G401 (cell line): ENCODE results near the gene PCBP1. TPM values are rescaled to one million over a fixed set of nuclear protein-coding genes. Genes with fewer than 3 reads are reported as not detected.
"Not testable (repeated sequence)": the region's sequence is repeated elsewhere in the genome, so short reads cannot be mapped to it uniquely, and the experiment has no call there.

Source experiments
- DNase-seq: peaks from one replicate; pipeline ENCODE4 v3.0.0-alpha.2; 2015; ENCODE audit warnings: low spot score
- in situ Hi-C: cut with HindIII; loops from 2 replicates; pipeline ENCODE4 v1.10.0; 2016; ENCODE audit warnings: low sequenced_read_pairs, mixed read lengths
- total RNA-seq: library from RNA; depleted of rRNA; stranded (reverse); fragments of >200 nt; shearing (Covaris generic); gene quantifications from 2 replicates; pipeline ENCODE4 v1.2.3, GENCODE V29; 2014; rRNA removed

The PCBP1 gene
- 150 and 167 TPM in 2 replicates for total RNA-seq

DNA sequence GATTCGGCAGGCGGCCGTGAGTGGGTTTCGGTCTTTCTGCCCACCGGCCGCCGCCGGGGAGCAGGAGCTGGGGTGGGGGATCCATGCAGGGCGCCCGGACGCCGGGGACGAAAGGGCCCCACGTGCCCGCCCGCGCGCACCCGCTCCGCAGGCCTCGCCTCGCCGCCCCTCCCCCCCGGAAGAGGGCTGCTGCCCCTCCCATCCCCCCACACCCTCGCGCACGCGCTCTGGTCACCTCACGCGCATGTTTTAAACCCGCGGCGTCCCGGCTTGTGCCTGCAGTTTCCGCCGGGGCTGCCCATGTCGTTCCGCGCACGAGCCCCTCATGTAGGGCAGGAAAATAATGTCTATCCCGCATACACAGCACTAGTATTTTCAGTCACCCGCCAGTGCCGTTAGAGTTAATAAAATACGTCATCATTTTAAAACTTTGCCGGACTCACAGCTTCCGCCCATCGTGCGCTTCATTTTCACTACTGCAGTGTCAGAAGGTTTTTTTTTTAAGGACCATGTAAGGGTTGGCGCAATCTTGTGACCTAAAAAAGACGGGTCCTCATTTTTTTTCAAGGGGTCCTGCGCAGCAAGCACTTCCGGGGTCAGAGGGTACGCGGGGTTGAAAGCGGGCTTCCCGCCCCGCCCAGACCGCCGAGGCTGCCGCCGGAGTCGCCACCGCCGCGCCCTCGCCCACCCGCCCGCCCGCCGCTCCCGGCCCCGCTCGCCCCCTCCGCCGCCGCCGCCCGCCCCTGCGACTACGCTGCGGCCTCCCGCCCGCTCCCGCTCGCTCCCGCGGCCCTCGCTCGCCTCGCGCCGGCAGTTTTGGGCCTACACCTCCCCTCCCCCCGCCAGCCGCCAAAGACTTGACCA is at the start of gene PCBP1:
PCBP1 (plus strand) TSS at position 640 of the 864 bp plus-strand sequence. CDS start 267 bp downstream, outside the sequence.
- in situ Hi-C loops = no loop called here
- peak; percentile 91 for DNase-seq

DNA sequence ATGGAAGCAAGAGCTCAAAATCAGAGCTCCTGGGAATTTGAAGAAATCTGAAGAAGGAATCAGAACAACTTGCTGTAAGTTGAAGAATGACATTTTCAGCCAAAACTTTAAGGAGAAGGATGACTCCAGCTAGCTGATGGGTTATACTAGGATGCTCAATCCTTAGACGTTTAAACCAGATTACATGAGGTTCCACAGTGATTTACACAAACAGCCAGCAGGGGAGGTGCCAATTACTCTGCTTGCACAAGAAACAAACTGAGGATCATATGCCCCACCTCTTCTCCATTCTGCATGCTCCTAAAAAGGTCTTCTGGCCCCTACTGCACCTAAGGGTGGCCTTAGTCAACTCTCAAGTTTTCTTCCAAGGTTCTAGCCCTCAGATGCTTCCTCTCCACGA is 47.9 kb upstream of the PCBP1 start:
- in situ Hi-C loops = no loop called here

DNA sequence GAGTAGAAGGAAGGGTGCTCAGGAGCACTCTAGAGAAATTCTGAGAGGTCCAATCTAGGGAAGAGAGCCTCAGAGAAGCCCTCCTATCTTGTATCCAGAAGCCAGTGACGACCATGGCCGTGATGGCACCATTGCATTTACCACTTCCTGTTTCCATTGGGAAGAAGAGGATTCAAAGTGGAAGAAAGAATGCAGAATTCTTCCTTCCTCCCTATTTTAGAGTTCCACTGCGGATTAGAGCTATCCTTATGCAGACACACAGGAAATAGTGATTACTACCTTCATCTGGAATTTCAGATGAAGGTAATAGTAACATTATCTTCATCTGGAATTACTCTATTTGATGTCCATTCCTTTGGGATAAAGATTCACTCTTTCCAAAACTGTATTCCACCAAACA is 45.6 kb upstream of the PCBP1 start:
- in situ Hi-C loops = no loop called here
- DNase-seq = no peak

More for the DNA sequence above, 47.9 kb upstream of the PCBP1 start:
- no peak for DNase-seq

DNA sequence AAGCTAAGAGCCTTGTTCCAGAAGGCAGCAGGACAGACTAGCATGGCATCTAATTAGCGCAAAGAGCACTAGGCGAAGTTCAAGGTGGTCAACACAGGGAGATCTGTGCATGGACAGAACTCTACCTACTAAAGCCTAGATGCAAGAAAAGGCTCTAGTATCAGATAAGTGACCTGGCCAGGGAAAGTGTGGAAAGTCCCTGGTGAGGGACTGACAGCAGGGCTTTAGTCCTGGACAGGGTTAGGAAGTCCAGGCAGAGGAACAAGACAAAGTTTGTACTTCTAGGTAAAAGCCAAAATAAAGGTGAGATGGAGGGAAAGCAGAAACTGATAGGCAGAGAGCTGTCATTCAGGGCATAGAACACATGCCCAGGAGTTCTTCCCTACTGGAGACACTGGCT is 45.0 kb upstream of the PCBP1 start:
- no peak for DNase-seq
- in situ Hi-C loops = no loop called here

DNA sequence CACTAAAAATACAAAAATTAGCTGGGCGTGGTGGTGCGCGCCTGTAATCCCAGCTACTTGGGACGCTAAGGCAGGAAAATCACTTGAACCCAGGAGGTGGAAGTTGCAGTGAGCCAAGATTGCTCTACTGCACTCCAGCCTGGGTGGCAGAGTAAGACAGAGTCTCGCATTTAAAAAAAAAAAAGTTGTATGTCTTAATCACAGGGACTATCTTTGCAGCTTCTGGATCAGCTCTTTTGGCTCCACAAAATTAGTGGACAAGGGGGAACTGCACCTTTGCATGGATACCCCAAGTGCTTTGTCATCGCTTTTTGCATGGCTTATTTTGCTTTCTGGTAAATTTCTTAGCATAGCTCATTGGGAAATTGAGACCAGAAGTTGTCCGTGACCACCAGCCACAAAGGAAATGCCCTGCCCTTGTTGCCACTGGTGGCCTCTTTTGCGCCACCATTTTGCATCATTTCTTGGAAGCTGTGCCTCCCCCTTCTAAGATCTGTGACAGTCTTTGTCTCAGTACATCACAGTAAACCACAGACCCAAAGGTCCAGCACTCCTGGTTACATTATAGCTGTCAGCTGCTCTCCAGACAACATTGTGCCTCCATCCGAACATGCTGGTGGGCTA is 43.9 kb upstream of the PCBP1 start:
- in situ Hi-C loops = no loop called here
- no peak for DNase-seq

DNA sequence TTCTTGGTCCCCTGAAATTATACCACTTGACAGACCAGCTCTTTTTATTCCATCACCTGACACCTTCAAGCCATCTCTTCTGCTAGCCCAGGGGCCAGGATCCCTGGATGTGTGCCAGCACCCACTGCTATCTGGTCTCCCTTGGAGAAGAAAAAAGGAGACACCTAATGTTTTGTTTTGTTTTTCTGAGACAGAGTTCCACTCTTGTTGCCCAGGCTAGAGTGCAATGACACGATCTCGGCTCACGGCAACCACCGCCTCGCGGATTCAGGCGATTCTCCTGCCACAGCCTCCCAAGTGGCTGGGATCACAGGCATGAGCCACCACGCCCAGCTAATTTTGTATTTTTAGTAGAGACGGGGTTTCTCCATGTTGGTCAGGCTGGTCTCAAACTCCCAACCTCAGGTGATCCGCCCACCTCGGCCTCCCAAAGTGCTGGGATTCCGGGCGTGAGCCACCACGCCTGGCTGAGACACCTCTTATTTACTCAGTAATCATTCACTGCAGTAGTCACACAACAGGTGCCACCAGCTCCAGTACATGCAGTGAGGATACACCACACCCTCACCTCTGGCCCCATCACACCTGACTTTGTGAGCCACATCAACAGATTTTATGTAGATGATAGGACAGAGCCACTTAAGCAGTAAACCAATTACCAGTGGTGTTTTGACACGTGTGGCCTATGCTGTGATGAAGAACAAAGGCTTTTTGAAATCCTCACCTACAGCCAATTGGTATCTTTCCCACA is 42.8 kb upstream of the PCBP1 start:
- no peak for DNase-seq
- in situ Hi-C loops = no loop called here

DNA sequence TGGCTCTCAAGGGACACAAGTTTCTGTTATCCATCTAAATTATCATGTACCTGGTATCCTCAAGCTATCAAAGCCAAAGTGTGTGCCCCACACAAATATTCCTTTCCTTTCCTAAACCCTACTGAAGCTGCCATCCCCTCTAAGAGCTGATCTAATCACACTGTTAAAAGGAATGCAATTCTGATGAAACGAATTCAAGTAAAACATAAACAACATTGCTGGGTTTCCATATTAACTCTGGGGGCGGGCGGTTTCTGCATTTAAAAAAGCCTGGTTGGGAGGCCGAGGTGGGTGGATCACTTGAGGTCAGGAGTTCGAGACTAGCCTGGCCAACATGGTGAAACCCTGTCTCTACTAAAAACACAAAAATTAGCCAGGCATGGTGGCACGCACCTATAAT is 41.9 kb upstream of the PCBP1 start:
- in situ Hi-C loops = no loop called here
- DNase-seq = no peak

DNA sequence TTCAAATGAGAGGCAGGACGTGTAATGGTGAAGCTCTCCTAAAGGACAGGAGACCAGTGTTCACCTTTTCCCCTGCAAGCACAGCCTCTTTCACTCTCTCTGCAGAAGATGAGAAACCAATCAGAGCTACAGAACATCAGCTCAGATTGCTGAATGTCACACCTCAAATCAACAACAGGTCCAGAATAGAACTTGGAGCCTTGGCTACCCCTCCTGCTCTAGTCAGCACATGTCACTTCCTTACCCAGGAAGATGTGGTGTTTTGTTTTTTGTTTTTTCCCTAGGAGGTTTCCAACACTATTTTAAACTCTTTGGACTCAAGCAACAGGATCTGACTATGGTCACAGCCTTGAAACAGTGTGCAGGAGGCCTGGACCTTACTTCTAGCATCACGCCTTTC is 41.3 kb upstream of the PCBP1 start:
- in situ Hi-C loops = no loop called here

DNA sequence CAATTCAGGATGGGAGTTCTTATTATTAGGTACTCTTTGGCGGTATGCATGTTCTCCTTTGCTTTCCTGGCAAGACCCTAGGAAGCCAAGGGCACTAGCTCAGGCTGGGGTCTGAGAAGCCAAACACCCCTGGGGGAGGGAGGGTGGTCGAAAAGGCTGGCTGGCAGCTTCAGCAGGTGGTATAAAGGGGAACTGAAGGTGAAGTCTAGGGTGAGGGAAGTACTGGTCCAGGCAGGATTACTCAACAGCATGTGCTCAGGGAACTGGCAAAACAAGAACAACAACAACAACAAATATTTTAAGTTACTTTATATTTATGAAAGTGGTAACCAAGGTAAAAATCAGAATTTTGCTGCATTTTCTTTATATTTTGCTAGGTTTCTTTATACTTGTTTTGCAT is 40.7 kb upstream of the PCBP1 start:
- in situ Hi-C loops = no loop called here
- DNase-seq = no peak

More for the DNA sequence above, 41.3 kb upstream of the PCBP1 start:
- no peak for DNase-seq

DNA sequence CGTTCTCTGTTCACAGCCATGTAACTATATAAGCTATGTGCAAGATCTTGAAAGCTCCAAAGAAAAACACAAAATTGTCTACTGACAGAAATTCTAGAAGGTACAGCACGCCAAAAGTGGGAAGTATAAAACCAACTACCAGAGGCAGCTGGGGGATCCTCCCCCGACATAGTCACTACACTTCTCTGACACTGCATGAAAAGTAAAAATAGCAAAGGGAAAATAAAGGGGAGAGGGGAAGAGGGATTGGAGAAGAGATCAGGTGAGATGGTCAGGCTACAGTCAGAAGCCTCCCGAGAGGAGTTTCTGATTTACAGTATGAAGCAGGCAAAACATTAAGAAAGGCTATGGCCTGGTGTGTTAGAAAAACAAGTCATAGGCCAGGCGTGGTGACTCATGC is 39.8 kb upstream of the PCBP1 start:
- in situ Hi-C loops = no loop called here
- DNase-seq = no peak

DNA sequence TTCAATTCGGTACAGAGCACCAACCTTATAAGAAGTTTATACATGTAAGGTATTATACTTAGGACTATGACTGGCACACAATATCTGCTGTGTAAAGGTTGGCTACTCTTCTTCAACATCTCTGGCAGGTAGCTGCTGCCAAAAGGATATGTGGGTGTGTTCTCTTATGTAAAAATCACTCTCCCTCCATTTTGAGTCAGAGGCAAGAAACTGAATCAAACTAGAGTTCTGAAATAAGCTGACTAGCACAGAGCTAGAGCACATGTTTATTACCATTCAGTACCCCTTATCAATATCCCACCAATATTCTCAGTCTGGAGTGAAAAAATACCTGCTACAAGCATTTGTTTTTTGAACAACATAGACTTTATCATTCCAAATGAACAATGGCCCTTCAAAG is 38.0 kb upstream of the PCBP1 start:
- in situ Hi-C loops = no loop called here
- no peak for DNase-seq

DNA sequence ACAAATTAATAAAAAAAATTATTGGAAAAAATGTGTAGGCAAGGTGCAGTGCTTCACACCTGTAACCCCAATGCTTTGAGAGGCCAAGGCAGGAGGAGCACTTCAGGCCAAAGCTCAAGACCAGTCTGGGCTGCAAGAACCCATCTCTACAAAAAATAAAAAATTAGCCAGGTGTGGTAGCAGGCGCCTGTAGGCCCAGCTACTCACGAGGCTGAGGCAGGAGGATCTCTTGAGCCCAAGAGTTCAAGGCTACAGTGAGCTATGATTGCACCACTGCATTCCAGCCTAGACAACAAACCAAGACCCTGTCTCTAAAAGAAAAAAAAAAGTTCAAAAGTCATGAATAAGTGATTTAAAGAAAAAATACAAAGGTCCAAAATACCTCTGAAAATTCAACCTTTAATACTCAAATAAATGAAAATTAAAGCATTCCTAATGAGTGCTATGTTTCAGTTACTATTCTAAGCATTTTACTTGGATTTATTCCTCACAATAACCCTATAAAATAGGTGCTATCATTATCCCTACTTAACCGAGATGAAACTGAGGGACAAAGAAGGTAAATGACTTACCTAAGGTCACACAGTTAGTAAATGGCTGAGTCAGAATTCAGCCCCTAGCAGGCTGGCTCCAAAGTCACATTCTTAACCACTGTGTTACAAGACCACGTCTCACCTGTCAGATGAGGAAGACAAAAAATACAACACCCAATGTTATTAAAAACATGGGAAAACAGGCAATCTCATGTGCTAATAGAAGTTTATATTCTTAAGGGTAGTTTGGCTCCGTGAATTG is 36.4 kb upstream of the PCBP1 start:
- in situ Hi-C loops = no loop called here
- DNase-seq = no peak

DNA sequence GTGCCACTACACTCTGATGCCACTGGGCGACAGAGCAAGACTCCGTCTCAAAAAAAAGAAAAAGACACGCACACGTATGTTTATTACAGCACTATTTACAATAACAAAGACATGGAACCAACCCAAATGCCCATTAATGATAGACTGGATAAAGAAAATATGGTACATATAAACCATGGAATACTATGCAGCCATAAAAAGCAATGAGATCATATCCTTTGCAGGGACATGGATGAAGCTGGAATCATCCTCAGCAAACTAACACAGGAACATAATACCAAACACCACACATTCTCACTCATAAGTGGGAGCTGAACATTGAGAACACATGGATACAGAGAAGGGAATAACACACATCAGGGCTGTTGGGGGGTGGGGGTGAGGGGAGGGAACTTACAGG is 32.0 kb upstream of the PCBP1 start:
- in situ Hi-C loops = not testable (repeated sequence)

DNA sequence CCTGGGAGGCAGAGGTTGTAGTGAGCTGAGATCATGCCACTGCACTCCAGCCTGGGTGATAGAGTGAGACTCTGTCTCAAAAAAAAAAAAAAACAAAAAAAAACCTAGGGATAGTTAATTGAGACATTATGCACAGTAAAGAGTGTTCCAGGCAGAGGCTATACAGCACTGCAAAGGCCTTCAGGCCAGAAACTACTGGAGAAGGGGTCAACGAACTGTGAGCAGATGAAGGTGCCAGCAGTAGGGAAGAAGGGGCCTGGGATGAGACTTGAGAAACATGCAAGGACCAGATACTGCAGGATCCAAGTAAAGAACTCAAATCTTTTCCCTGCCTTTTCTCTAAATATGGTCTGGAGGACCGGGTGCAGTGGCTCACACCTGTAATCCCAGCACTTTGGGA is 26.0 kb upstream of the PCBP1 start:
- DNase-seq = no peak
- in situ Hi-C loops = no loop called here

More for the DNA sequence above, 32.0 kb upstream of the PCBP1 start:
- DNase-seq = not testable (repeated sequence)

DNA sequence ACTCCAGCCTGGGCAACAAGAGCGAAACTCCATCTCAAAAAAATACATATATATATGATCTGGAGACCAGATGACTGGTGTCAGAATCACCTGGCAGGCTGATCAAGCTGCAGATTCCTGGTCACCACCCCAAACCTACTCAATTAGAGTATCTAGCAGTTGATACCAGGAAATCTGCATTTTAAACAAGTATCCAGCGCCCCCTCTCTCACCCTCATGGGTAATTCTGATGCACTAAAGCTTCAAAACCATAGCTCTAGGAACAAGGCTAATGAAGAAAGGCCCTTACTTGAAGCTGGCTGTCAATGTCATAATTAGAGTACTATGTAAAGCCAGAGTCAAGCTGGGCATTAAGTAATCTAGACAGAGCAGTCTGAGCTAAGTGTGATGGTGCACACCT is 25.0 kb upstream of the PCBP1 start:
- in situ Hi-C loops = no loop called here
- no peak for DNase-seq

DNA sequence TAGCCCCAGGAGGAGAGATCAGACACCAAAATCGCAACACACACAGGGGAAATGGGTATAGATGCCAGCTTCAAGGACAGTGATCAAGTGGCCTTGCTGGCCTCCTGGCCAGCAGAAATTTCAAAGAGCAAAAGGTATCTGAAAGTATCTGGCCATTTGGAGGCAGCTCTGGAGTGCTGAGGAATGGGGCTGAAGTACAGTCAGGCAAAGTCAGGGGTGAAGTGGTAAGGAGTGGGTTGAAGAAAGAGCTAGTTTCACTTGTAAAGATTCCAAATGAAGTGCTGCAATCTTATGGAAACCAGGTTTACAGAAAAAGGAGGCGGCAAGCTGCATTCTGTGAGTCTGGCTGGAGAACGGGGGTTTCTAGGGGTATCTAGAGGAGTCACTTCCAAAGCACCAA is 19.2 kb upstream of the PCBP1 start:
- DNase-seq = no peak
- in situ Hi-C loops = no loop called here

DNA sequence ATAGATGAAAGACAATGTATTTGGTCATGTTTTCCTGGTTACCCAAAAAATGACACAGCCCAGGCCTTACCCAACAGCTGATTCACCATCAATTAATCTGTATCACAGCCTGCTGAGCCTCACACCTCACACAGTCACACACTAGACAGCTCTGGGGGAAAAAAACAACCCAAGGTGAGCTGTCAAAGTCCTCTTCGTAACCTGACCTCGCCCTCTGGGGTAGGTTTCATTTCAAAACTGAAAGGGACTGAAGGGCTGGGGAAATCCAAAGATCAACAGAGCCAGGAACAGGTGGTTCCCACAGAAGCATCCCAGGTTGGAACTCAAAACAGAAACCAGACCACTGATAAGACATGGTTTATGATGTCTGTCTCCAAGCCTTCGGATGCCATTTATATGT is 18.2 kb upstream of the PCBP1 start:
- DNase-seq = no peak
- in situ Hi-C loops = no loop called here

DNA sequence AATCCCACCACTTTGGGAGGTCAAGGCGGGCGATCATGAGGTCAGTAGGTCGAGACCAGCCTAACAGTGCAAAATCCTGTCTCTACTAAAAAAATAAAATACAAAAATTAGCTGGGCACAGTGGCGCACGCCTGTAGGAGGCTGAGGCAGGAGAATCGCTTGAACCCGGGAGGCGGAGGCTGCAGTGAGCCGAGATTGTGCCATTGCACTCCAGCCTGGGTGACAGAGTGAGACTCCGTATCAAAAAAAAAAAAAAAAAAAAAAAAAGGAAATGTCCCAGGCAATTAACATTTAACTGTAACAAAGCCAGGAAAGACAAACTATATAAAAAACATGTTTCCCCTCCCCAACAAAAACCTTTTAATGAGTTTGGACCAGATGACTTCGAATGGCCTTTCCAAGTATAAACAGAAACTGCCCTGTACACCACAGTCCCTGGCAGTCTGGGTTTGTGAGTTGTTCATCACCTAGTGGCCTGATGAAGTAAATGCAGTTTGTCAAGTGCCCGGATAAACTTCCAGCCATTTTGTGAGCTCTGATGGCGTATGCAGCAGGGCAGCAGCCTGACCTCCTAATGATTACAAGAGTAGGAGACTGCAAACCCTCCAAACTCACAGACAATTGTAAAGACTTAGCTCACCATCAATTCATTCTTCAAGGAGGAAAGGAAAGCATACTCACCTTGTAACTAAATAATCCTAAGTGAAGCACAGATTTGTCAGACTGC is 16.6 kb upstream of the PCBP1 start:
- in situ Hi-C loops = no loop called here

DNA sequence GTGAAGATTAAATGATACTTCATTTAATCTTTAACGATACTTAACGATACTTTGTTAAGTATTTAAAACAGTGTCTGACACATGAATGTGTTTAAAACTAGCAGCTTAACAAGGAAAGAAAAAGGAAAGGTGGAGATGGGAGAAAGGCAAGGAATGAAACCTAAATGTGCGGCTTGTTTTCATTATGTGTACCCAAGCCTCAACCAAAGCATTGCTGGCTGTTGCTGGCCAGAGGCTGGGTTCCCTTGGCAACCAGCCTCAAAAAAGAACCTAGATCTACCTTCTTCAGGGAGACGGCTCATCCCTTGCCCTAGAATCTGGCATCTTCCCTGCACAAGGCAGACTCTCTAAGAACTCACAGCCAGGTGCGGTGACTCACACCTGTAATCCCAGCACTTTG is 13.8 kb upstream of the PCBP1 start:
- in situ Hi-C loops = no loop called here
- no peak for DNase-seq

More for the DNA sequence above, 16.6 kb upstream of the PCBP1 start:
- DNase-seq = peak; percentile 86
